ENCODE measurements around the gene ILF3.

DNA sequence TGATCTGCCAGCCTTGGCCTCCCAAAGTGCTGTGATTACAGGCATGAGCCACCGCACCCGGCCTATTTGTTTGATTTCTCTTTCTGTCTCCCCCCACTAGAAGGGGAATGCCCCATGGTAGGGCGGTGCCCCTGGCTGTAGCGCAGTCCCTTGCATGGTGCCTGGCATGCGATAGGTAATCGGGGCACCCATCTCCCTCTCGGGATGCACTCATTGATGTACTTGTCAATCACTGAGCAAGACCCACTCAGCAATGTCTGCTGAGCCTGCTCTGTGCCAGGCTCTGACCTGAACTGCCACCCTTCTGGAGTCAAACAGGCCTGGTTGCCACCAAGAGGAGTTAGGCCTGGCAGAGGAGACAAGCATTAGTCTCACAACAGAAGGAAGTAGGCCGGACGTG lies 83.6 kb downstream of the ILF3 start:
- TF ChIP-seq CTCF (IDR thresholded peaks at IDR 0.05; ENCODE audit: insufficient read depth, low read length) (no peak), POLR2AphosphoS5 (IDR thresholded peaks at IDR 0.05; ENCODE audit: low read depth) (no peak)
